ENCODE results near the gene SLC25A28. TPM values are rescaled to one million over a fixed set of nuclear protein-coding genes. Genes with fewer than 3 reads are reported as not detected.

SLC25A28 gene
- polyA plus RNA-seq, 1 donor from 2014 or later, result 79.9 TPM

- Histone ChIP-seq H4K20me1 (ENCODE audit: insufficient read depth) (no peaks in the 10 kb centered on the region), H3K9me2 (ENCODE audit: insufficient read depth, low read length) (no peaks in the 10 kb centered on the region), H3K4me2 (ENCODE audit: low read length) (no peak overlapping the region), H3K9ac (ENCODE audit: low read length) (no peak overlapping the region), H3K79me2 (replicated peaks; ENCODE audit: insufficient read depth, low read length) (peaks cover 7% of the 10 kb centered on the region), H3K27ac (ENCODE audit: low read length) (no peak overlapping the region), H3K36me3 (ENCODE audit: insufficient read depth, low read length) (no peaks in the 10 kb centered on the region), H2AFZ (ENCODE audit: low read depth, low read length) (no peak overlapping the region), H3F3A (ENCODE audit: insufficient read depth, low read length, poor library complexity, severe bottlenecking) (no peaks in the 10 kb centered on the region), H3K9me3 (ENCODE audit: low read length) (no peaks in the 10 kb centered on the region), H3K4me3 (ENCODE audit: low read length) (no peak overlapping the region), H3K27me3 (ENCODE audit: insufficient read depth, low read depth, low read length) (no peaks in the 10 kb centered on the region)
- TF ChIP-seq CTCF (IDR thresholded peaks at IDR 0.05; ENCODE audit: poor library complexity, severe bottlenecking), result peak; percentile 90
- TF ChIP-seq SMC3 (conservative IDR thresholded peaks at IDR 0.05; ENCODE audit: poor library complexity), result peak; percentile 89
- TF ChIP-seq RAD21 (conservative IDR thresholded peaks at IDR 0.05), result peak; percentile 85
- TF ChIP-seq POLR2AphosphoS5 (IDR thresholded peaks at IDR 0.05), result no peak
These were observed 7.9 kb downstream of the SLC25A28 start for GRCh38 chr10:99612167-99612831.

DNA sequence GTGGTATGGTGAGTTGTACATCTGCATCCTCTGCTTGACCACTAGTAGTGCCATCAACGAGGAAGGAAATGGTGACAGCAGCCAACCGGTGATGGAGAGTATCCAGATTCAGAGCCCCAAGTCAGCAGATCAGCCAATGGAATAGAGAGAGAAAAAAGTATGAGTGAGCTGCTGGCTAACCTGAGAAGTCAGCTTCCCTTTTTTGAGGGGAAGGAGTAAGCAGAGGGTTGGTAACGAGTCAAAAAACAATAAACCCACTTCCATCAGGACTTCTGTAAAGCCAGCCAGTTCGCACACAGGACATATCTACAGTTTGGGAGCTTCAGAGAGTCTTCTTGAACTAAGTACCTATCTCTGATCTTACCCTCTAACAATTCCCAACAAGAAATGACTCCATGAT lies 8.9 kb downstream of the SLC25A28 start:
- no peaks in the 10 kb centered on the region for H3K27me3 ChIP-seq (ENCODE audit: insufficient read depth, low read depth, low read length)
- H4K20me1 ChIP-seq (ENCODE audit: insufficient read depth), result no peaks in the 10 kb centered on the region
- no peak overlapping the region for H3K9ac ChIP-seq (ENCODE audit: low read length)
- no peak overlapping the region for H3K4me2 ChIP-seq (ENCODE audit: low read length)
- H3K9me2 ChIP-seq (ENCODE audit: insufficient read depth, low read length), result no peaks in the 10 kb centered on the region
- TF ChIP-seq RAD21 (conservative IDR thresholded peaks at IDR 0.05), result no peak
- H2AFZ ChIP-seq (ENCODE audit: low read depth, low read length), result no peak overlapping the region
- no peaks in the 10 kb centered on the region for H3K9me3 ChIP-seq (ENCODE audit: low read length)
- no peak overlapping the region for H3K27ac ChIP-seq (ENCODE audit: low read length)
- H3K36me3 ChIP-seq (ENCODE audit: insufficient read depth, low read length), result no peaks in the 10 kb centered on the region
- H3K4me3 ChIP-seq (ENCODE audit: low read length), result no peak overlapping the region
- H3K79me2 ChIP-seq (replicated peaks; ENCODE audit: insufficient read depth, low read length), result peaks cover 6% of the 10 kb centered on the region
- no peaks in the 10 kb centered on the region for H3F3A ChIP-seq (ENCODE audit: insufficient read depth, low read length, poor library complexity, severe bottlenecking)

DNA sequence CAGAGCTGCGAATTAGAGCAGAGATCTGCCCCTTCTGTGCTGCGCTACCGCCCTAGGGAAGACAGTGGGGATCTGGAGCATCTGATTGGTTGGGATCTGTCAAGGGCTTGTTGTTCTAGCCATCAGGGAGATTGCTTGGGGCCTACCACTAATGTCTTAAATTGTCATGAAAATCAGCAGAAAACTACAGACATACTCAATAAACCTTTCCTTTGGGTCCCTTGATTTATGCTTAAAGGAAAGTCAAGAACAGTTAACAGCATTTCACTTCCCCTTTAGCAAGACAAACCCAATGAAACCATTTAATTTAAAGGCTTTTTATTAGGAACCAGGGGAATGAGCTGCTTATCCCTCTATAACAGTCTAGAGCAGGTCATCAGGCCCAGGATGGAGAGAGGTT lies 10.0 kb downstream of the SLC25A28 start:
- H4K20me1 ChIP-seq (ENCODE audit: insufficient read depth), result no peaks in the 10 kb centered on the region

More for the DNA sequence above, 10.0 kb downstream of the SLC25A28 start:
- Histone ChIP-seq H3K27me3 (ENCODE audit: insufficient read depth, low read depth, low read length) (no peaks in the 10 kb centered on the region), H2AFZ (ENCODE audit: low read depth, low read length) (no peak overlapping the region), H3K9me2 (ENCODE audit: insufficient read depth, low read length) (no peaks in the 10 kb centered on the region), H3K4me2 (ENCODE audit: low read length) (no peak overlapping the region), H3K4me3 (ENCODE audit: low read length) (no peak overlapping the region), H3K79me2 (replicated peaks; ENCODE audit: insufficient read depth, low read length) (no peaks in the 10 kb centered on the region), H3K9ac (ENCODE audit: low read length) (no peak overlapping the region), H3K9me3 (ENCODE audit: low read length) (no peaks in the 10 kb centered on the region), H3K27ac (ENCODE audit: low read length) (no peak overlapping the region), H3K36me3 (ENCODE audit: insufficient read depth, low read length) (no peaks in the 10 kb centered on the region), H3F3A (ENCODE audit: insufficient read depth, low read length, poor library complexity, severe bottlenecking) (no peaks in the 10 kb centered on the region)
- TF ChIP-seq TAF1 (IDR thresholded peaks at IDR 0.05; ENCODE audit: low read depth) (no peak), SMC3 (conservative IDR thresholded peaks at IDR 0.05; ENCODE audit: poor library complexity) (no peak), MXI1 (conservative IDR thresholded peaks at IDR 0.05; ENCODE audit: poor library complexity, severe bottlenecking) (no peak), EP300 (conservative IDR thresholded peaks at IDR 0.05; ENCODE audit: poor library complexity, severe bottlenecking) (no peak), RAD21 (conservative IDR thresholded peaks at IDR 0.05) (no peak), POLR2AphosphoS5 (IDR thresholded peaks at IDR 0.05) (no peak), EZH2 (IDR thresholded peaks at IDR 0.05; ENCODE audit: borderline replicate concordance, insufficient read depth, low read length, poor library complexity, severe bottlenecking) (no peak)
- TF ChIP-seq, protein P1, sequence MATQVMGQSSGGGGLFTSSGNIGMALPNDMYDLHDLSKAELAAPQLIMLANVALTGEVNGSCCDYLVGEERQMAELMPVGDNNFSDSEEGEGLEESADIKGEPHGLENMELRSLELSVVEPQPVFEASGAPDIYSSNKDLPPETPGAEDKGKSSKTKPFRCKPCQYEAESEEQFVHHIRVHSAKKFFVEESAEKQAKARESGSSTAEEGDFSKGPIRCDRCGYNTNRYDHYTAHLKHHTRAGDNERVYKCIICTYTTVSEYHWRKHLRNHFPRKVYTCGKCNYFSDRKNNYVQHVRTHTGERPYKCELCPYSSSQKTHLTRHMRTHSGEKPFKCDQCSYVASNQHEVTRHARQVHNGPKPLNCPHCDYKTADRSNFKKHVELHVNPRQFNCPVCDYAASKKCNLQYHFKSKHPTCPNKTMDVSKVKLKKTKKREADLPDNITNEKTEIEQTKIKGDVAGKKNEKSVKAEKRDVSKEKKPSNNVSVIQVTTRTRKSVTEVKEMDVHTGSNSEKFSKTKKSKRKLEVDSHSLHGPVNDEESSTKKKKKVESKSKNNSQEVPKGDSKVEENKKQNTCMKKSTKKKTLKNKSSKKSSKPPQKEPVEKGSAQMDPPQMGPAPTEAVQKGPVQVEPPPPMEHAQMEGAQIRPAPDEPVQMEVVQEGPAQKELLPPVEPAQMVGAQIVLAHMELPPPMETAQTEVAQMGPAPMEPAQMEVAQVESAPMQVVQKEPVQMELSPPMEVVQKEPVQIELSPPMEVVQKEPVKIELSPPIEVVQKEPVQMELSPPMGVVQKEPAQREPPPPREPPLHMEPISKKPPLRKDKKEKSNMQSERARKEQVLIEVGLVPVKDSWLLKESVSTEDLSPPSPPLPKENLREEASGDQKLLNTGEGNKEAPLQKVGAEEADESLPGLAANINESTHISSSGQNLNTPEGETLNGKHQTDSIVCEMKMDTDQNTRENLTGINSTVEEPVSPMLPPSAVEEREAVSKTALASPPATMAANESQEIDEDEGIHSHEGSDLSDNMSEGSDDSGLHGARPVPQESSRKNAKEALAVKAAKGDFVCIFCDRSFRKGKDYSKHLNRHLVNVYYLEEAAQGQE (IDR thresholded peaks at IDR 0.05; ENCODE audit: borderline replicate concordance), result no peak

All from neural cell (in vitro differentiated cells).